Astrocyte (in vitro differentiated cells and primary cell): Measurements from ENCODE around the gene PIGC. TPM values are rescaled to one million over a fixed set of nuclear protein-coding genes. Genes with fewer than 3 reads are reported as not detected.

Experiments
- DNase-seq: peaks from one replicate; pipeline ENCODE4 v3.0.0-alpha.2; 2010; ENCODE audit warnings: low read depth
- FAIRE-seq: peaks from 2 replicates; lab custom pipeline; 2011; peaks lifted over from hg19 to GRCh38; lab: Jason Lieb, UNC
- H2AFZ ChIP-seq: 2 replicates; pipeline ENCODE4 v1.6.0; 2012; ENCODE audit warnings: low read depth, low read length, inconsistent platforms
- H3K27ac ChIP-seq: 2 replicates; pipeline ENCODE4 v1.5.1; 2011; ENCODE audit warnings: low read depth, low read length, inconsistent platforms
- H3K27me3 ChIP-seq: 2 replicates; pipeline ENCODE4 v1.6.0; 2011; ENCODE audit warnings: low read length, inconsistent platforms; ENCODE audit not compliant: insufficient read depth
- H3K36me3 ChIP-seq: 2 replicates; pipeline ENCODE4 v1.5.1; 2011; ENCODE audit warnings: low read length, inconsistent platforms; ENCODE audit not compliant: insufficient read depth
- H3K4me1 ChIP-seq: 2 replicates; pipeline ENCODE4 v1.5.1; 2011; ENCODE audit warnings: low read length, inconsistent platforms; ENCODE audit not compliant: insufficient read depth
- H3K4me2 ChIP-seq: 2 replicates; pipeline ENCODE4 v1.6.0; 2012; ENCODE audit warnings: low read length, inconsistent platforms
- H3K4me3 ChIP-seq: 2 replicates; pipeline ENCODE4 v1.5.1; 2011; ENCODE audit warnings: low read depth, mild to moderate bottlenecking, low read length, inconsistent platforms; ENCODE audit not compliant: insufficient read depth
- H3K79me2 ChIP-seq: 2 replicates; pipeline ENCODE4 v1.6.0; 2012; ENCODE audit warnings: mild to moderate bottlenecking, low read length, inconsistent platforms; ENCODE audit not compliant: insufficient read depth
- H3K9ac ChIP-seq: 2 replicates; pipeline ENCODE4 v1.6.0; 2012; ENCODE audit warnings: mild to moderate bottlenecking, low read length, inconsistent platforms
- H3K9me3 ChIP-seq: 2 replicates; pipeline ENCODE4 v1.5.1; 2012; ENCODE audit warnings: low read depth, mild to moderate bottlenecking, low read length, inconsistent platforms; ENCODE audit not compliant: insufficient read depth
- H4K20me1 ChIP-seq: 2 replicates; pipeline ENCODE4 v1.6.0; 2012; ENCODE audit warnings: low read length, inconsistent platforms; ENCODE audit not compliant: insufficient read depth
- H3K27ac Mint-ChIP-seq: one replicate; pipeline ENCODE4 v1.8.0; 2021; ENCODE audit warnings: mild to moderate bottlenecking, mixed read lengths; ENCODE audit not compliant: unreplicated experiment
- H3K27me3 Mint-ChIP-seq: one replicate; pipeline ENCODE4 v1.8.0; 2021; ENCODE audit warnings: low read depth, mixed read lengths; ENCODE audit not compliant: unreplicated experiment
- H3K36me3 Mint-ChIP-seq: one replicate; pipeline ENCODE4 v1.8.0; 2021; ENCODE audit warnings: low read depth, mixed read lengths; ENCODE audit not compliant: unreplicated experiment
- H3K4me1 Mint-ChIP-seq: one replicate; pipeline ENCODE4 v1.8.0; 2021; ENCODE audit warnings: low read depth, mixed read lengths; ENCODE audit not compliant: unreplicated experiment
- H3K4me3 Mint-ChIP-seq: one replicate; pipeline ENCODE4 v1.8.0; 2021; ENCODE audit warnings: mild to moderate bottlenecking, moderate library complexity, mixed read lengths; ENCODE audit not compliant: unreplicated experiment
- H3K9me3 Mint-ChIP-seq: one replicate; pipeline ENCODE4 v1.8.0; 2021; ENCODE audit warnings: mild to moderate bottlenecking, mixed read lengths; ENCODE audit not compliant: unreplicated experiment
- EZH2 ChIP-seq: IDR thresholded peaks from 2 replicates; pipeline ENCODE4 v1.6.1; 2012; ENCODE audit warnings: mild to moderate bottlenecking, low read length, inconsistent platforms; ENCODE audit not compliant: insufficient read depth
- total RNA-seq: library from RNA; stranded (reverse); gene quantifications from 2 replicates; pipeline ENCODE4 v1.2.1, GENCODE V29; 2021
- TF ChIP-seq, protein P1 (sequence below): IDR thresholded peaks from 2 replicates; pipeline ENCODE4 v1.5.1; 2011; ENCODE audit warnings: low read depth, mild to moderate bottlenecking, inconsistent platforms, low read length, moderate library complexity; ENCODE audit not compliant: insufficient read depth

Gene PIGC
- total RNA-seq, 1 donor from 2014 or later, result 17.8 TPM

DNA sequence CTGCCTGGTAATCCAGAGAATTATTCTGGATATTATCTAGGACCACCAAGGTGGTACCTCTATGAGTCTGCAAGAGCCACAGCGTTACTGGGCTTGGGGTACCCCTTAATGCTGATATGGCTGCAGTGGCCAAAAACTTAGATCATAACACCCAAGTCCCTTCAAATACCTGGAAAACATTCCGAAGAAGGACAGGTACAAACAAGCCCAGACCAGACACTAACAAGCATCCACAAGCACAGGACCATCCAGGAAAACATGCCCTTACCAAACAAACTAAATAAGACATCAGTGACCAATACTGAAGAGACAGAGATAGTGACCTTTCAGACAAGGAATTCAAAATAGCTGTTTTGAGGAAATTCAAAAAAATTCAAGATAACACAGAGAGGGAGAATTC is 20.5 kb downstream of the PIGC start:
- Mint-ChIP-seq H3K4me3 (no peak overlapping the region), H3K27me3 (no peaks in the 10 kb centered on the region), H3K36me3 (no peaks in the 10 kb centered on the region), H3K27ac (no peak overlapping the region), H3K9me3 (no peaks in the 10 kb centered on the region), H3K4me1 (peaks cover 4% of the 10 kb centered on the region)
- Histone ChIP-seq H3K4me2 (no peak overlapping the region), H3K4me3 (no peak overlapping the region), H3K36me3 (no peaks in the 10 kb centered on the region), H3K27me3 (no peaks in the 10 kb centered on the region), H4K20me1 (no peaks in the 10 kb centered on the region), H3K9ac (no peak overlapping the region), H2AFZ (no peak overlapping the region), H3K79me2 (no peaks in the 10 kb centered on the region), H3K27ac (no peak overlapping the region), H3K4me1 (no peaks in the 10 kb centered on the region), H3K9me3 (no peaks in the 10 kb centered on the region)
- DNase-seq (no peak), FAIRE-seq (no peak)
- TF ChIP-seq EZH2, result no peak
- TF ChIP-seq, protein P1, sequence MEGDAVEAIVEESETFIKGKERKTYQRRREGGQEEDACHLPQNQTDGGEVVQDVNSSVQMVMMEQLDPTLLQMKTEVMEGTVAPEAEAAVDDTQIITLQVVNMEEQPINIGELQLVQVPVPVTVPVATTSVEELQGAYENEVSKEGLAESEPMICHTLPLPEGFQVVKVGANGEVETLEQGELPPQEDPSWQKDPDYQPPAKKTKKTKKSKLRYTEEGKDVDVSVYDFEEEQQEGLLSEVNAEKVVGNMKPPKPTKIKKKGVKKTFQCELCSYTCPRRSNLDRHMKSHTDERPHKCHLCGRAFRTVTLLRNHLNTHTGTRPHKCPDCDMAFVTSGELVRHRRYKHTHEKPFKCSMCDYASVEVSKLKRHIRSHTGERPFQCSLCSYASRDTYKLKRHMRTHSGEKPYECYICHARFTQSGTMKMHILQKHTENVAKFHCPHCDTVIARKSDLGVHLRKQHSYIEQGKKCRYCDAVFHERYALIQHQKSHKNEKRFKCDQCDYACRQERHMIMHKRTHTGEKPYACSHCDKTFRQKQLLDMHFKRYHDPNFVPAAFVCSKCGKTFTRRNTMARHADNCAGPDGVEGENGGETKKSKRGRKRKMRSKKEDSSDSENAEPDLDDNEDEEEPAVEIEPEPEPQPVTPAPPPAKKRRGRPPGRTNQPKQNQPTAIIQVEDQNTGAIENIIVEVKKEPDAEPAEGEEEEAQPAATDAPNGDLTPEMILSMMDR, result no peak

DNA sequence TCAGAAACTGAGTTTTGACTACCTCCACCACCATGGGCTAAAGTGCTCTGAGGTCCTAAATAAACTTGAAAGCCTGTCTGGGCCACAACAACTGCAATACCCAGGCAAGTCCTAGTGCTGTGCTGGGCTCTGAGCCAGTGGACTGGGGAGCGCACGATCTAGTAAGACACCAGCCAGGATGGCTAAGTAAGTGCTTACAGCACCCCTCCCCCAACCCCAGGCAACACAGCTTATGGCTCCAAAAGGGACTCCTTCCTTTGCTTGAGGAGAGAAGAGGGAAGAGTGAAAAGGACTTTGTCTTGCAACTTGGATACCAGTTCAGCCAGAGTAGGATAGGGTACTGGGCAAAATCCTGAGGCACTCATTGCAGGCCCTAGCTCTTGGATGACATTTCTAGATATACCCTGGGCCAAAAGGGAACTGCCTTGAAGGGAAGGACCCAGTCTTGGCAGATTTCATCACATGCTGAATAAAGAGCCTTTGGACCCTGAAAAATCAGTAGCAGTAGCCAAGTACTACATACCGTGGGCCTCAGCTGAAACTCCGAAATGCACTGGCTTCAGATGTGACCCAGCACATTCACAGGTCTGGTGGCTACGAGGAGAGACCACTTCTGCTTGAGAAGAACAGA is 21.8 kb downstream of the PIGC start:
- Histone ChIP-seq H2AFZ (no peak overlapping the region), H3K79me2 (no peaks in the 10 kb centered on the region), H3K4me3 (no peak overlapping the region), H3K4me2 (no peak overlapping the region), H3K36me3 (no peaks in the 10 kb centered on the region), H3K4me1 (peaks cover 3% of the 10 kb centered on the region), H3K9ac (no peak overlapping the region), H3K9me3 (no peaks in the 10 kb centered on the region), H3K27me3 (no peaks in the 10 kb centered on the region), H3K27ac (no peak overlapping the region), H4K20me1 (no peaks in the 10 kb centered on the region)
- no peaks in the 10 kb centered on the region for H3K27me3 Mint-ChIP-seq
- TF ChIP-seq, protein P1, result no peak
- FAIRE-seq, result no peak
- no peak overlapping the region for H3K4me3 Mint-ChIP-seq
- H3K4me1 Mint-ChIP-seq, result peaks cover 10% of the 10 kb centered on the region
- no peaks in the 10 kb centered on the region for H3K9me3 Mint-ChIP-seq
- H3K27ac Mint-ChIP-seq, result no peak overlapping the region
- no peak for DNase-seq
- H3K36me3 Mint-ChIP-seq, result no peaks in the 10 kb centered on the region

DNA sequence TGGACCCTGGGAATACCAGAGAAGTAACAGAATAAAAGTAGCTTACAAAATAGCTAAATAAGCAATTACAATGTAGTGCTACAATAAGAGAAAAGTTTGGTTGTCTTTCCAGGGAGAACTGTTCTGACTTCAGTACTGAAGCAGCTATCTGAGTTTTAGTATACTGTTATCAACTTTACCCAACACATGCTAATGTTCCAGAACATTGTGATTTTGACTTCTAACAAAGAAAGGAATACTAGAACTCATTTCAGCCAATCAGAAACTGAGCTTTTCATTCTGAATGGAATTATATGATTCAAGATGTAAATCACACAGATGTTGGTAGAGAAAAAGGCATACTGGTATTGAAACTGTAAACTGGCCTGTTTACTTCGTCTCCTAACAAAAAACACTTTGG is 23.5 kb downstream of the PIGC start, which contains the start of gene C1orf105:
C1orf105 (plus strand) TSS at position 301 of the 400 bp plus-strand sequence. CDS start 201 bp downstream, outside the sequence.
- Histone ChIP-seq H3K4me2 (no peak within 1 kb of the TSS), H3K4me3 (no peak within 1 kb of the TSS), H3K79me2 (no peaks in the 10 kb centered on the region), H3K9ac (no peak within 1 kb of the TSS), H3K9me3 (no peaks in the 10 kb centered on the region), H2AFZ (no peak within 1 kb of the TSS), H3K36me3 (no peaks in the 10 kb centered on the region), H3K4me1 (peaks cover 3% of the 10 kb centered on the region), H3K27ac (no peak within 1 kb of the TSS), H4K20me1 (no peaks in the 10 kb centered on the region), H3K27me3 (no peaks in the 10 kb centered on the region)
- no peaks in the 10 kb centered on the region for H3K36me3 Mint-ChIP-seq
- no peak for DNase-seq
- H3K4me1 Mint-ChIP-seq, result peaks cover 14% of the 10 kb centered on the region
- no peak within 1 kb of the TSS for H3K4me3 Mint-ChIP-seq
- no peak for FAIRE-seq
- H3K27ac Mint-ChIP-seq, result no peak within 1 kb of the TSS
- no peak for TF ChIP-seq EZH2
- TF ChIP-seq, protein P1, result no peak
- no peaks in the 10 kb centered on the region for H3K27me3 Mint-ChIP-seq
- H3K9me3 Mint-ChIP-seq, result no peaks in the 10 kb centered on the region
